Measurements from ENCODE around the gene CDH1. TPM values are rescaled to one million over a fixed set of nuclear protein-coding genes. Genes with fewer than 3 reads are reported as not detected.

Gene CDH1
- polyA plus RNA-seq, 1 experiment, result 0.06 TPM

DNA sequence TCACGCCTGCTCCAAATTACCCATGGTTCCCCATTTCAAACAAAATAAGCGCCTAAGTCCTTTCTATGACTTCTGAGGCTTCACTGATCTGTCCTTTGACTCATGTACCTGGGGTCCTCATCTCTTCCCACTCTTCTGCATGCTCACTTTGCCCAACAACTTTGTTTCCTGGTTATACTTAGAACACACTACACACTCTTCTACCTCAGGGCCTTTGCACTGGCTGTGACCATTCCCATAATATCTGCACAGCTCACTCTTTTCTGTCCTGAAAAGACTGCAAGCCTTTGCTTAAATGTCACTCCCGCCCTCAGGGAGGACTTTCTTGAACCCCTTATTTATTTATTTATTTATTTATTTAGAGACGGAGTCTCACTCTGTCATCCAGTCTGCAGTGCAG lies 14.1 kb downstream of the CDH1 start:
- DNase-seq (ENCODE audit: low read depth, low spot score), result no peak
- no peak overlapping the region for H3K27ac ChIP-seq (ENCODE audit: low read depth, low read length)
- ChIA-PET POLR2A (no interaction called here), CTCF (no interaction called here)
- no peak overlapping the region for H3K4me3 ChIP-seq (ENCODE audit: low read depth, low read length)
- H3K9me3 ChIP-seq (ENCODE audit: control insufficient read depth, insufficient read depth, low read length), result no peaks in the 10 kb centered on the region
- H3K27me3 ChIP-seq (ENCODE audit: control insufficient read depth, insufficient read depth, low read length), result peaks cover 5% of the 10 kb centered on the region
- TF ChIP-seq, protein P1, sequence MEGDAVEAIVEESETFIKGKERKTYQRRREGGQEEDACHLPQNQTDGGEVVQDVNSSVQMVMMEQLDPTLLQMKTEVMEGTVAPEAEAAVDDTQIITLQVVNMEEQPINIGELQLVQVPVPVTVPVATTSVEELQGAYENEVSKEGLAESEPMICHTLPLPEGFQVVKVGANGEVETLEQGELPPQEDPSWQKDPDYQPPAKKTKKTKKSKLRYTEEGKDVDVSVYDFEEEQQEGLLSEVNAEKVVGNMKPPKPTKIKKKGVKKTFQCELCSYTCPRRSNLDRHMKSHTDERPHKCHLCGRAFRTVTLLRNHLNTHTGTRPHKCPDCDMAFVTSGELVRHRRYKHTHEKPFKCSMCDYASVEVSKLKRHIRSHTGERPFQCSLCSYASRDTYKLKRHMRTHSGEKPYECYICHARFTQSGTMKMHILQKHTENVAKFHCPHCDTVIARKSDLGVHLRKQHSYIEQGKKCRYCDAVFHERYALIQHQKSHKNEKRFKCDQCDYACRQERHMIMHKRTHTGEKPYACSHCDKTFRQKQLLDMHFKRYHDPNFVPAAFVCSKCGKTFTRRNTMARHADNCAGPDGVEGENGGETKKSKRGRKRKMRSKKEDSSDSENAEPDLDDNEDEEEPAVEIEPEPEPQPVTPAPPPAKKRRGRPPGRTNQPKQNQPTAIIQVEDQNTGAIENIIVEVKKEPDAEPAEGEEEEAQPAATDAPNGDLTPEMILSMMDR (IDR thresholded peaks at IDR 0.05; ENCODE audit: low read depth, low read length), result no peak

DNA sequence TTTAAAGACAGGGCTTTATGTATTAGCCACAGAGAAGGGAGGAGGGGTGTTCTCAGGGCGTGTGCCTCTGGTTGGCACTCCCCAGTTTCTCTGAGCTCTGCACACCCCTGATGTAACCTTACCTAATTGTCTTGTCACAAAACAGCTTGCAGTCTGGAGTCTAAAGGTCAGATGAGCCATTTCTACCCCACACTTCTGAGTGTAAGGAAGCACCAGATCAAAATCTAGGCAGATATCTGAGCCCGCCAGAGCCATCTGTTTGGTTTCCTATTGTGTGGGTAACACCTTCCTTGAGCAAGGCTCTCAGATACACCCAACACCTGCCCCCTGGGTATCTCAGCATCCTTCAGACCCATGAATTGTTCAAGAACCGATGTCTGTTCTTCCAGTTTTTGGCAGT lies 15.5 kb downstream of the CDH1 start:
- peaks cover 5% of the 10 kb centered on the region for H3K27me3 ChIP-seq (ENCODE audit: control insufficient read depth, insufficient read depth, low read length)
- TF ChIP-seq, protein P1 (IDR thresholded peaks at IDR 0.05; ENCODE audit: low read depth, low read length), result no peak
- no peak for DNase-seq (ENCODE audit: low read depth, low spot score)
- H3K4me3 ChIP-seq (ENCODE audit: low read depth, low read length), result no peak overlapping the region
- H3K9me3 ChIP-seq (ENCODE audit: control insufficient read depth, insufficient read depth, low read length), result no peaks in the 10 kb centered on the region
- no peak overlapping the region for H3K27ac ChIP-seq (ENCODE audit: low read depth, low read length)
- ChIA-PET POLR2A (no interaction called here), CTCF (no interaction called here)

DNA sequence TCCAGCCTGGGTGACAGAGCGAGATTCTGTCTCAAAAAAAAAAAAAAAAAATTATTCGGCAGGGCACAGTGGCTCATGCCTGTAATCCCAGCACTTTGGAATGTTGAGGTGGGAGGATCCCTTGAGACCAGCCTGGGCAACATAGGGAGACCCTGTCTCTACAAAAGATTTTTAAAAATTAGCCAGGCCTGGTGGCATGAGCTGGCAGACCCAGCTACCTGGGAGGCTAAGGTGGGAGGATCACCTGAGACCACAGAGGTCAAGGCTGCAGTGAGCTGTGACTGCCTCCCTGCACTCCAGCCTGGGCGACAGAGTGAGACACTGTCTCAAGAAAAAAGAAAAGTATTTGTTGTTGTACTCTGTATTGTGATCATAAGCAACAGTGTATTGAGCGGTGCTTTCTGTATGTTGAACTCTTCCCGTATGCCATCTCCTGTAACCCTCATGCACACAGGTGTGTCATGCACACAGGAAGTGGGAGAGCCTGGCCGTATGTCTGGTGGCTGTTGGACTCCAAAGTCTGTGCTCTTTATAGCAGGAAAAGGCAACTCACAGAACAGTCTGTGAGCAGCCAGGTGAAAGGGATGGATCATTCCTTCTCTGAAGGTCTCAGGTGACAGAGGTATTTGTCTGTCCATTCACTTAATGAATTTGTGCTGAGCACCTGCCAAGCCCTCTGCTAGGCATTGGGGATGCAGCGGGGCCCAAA lies 17.1 kb downstream of the CDH1 start:
- ChIA-PET POLR2A (interaction anchor here (0.6 kb wide), 1 partner anchor 353 kb away, joined by 3 read pairs; no protein-coding TSS in a partner anchor), CTCF (no interaction called here)
- no peak overlapping the region for H3K4me3 ChIP-seq (ENCODE audit: low read depth, low read length)
- TF ChIP-seq, protein P1 (IDR thresholded peaks at IDR 0.05; ENCODE audit: low read depth, low read length), result no peak
- H3K27ac ChIP-seq (ENCODE audit: low read depth, low read length), result no peak overlapping the region
- H3K27me3 ChIP-seq (ENCODE audit: control insufficient read depth, insufficient read depth, low read length), result peaks cover 3% of the 10 kb centered on the region
- no peaks in the 10 kb centered on the region for H3K9me3 ChIP-seq (ENCODE audit: control insufficient read depth, insufficient read depth, low read length)
- no peak for DNase-seq (ENCODE audit: low read depth, low spot score)

DNA sequence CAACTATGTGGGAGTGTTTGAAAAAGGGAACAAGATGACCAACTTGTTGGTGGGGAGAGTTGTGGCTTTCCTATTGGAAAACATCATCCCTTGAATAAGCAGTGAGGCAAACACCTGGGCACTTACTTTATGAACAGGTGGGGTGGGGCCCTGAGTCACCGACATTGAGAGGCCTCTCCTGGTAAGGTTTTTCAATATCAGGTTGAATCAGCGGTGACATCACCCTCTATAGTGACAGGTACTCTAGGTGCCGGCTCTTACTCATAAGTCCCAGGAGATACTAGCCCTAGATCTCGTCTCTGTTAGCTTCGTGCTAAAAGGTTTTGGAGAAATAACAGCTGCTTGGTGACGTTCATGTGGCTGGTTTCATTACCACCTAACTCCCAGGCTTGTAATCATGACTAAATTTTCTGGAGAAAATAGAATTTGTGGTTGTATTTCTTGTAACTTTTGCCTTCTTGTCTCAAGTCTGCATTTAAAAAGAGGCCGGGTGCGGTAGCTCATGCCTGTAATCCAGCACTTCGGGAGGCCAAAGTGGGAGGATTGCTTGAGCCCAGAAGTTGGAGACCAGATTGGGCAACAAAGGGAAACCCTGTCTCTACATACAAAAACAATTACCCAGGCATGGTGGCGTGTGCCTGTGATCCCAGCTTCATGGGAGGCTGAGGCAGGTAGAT lies 19.3 kb downstream of the CDH1 start:
- POLR2A ChIA-PET, result no interaction called here
- DNase-seq (ENCODE audit: low read depth, low spot score), result no peak
- TF ChIP-seq, protein P1 (IDR thresholded peaks at IDR 0.05; ENCODE audit: low read depth, low read length), result no peak
- no peaks in the 10 kb centered on the region for H3K9me3 ChIP-seq (ENCODE audit: control insufficient read depth, insufficient read depth, low read length)
- CTCF ChIA-PET, result no interaction called here
- no peak overlapping the region for H3K27ac ChIP-seq (ENCODE audit: low read depth, low read length)
- peaks cover 6% of the 10 kb centered on the region for H3K27me3 ChIP-seq (ENCODE audit: control insufficient read depth, insufficient read depth, low read length)
- H3K4me3 ChIP-seq (ENCODE audit: low read depth, low read length), result no peak overlapping the region

DNA sequence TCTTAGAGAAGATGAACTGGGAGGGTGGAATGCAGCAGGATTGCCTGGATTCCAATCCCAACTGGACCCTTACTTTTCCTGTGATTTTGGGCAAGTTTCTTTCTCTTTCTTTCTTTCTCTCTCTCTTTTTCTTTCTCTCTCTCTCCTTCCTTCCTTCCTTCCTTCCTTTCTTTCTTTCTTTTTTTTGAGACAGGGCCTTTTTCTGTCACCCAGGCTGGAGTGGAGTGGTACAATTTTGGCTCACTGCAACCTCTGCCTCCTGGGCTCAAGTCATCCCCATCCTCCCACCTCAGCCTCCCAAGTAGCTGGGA lies 20.5 kb downstream of the CDH1 start:
- POLR2A ChIA-PET, result interaction anchor here (0.6 kb wide), 1 partner anchor 163 kb away, joined by 6 read pairs; no protein-coding TSS in a partner anchor
- TF ChIP-seq, protein P1 (IDR thresholded peaks at IDR 0.05; ENCODE audit: low read depth, low read length), result no peak
- no peaks in the 10 kb centered on the region for H3K9me3 ChIP-seq (ENCODE audit: control insufficient read depth, insufficient read depth, low read length)
- H3K4me3 ChIP-seq (ENCODE audit: low read depth, low read length), result no peak overlapping the region
- H3K27me3 ChIP-seq (ENCODE audit: control insufficient read depth, insufficient read depth, low read length), result peaks cover 3% of the 10 kb centered on the region
- CTCF ChIA-PET, result interaction anchor here (0.6 kb wide), 1 partner anchor 206 kb away, joined by 4 read pairs; no protein-coding TSS in a partner anchor
- no peak overlapping the region for H3K27ac ChIP-seq (ENCODE audit: low read depth, low read length)
- DNase-seq (ENCODE audit: low read depth, low spot score), result no peak
